Tibial artery (tissue), 4 donors: ENCODE results near the gene MAT2A.
A peak's percentile ranks its signal among the peaks of the same experiment; 100 is the strongest.

ENCODE experiments used
- DNase-seq, 2 donors: peaks; one replicate each; pipeline ENCODE4 v3.0.0-alpha.2; 2019
- H3K27ac ChIP-seq, 2 donors: fragments of 200-600 bp; sonication (generic) in 1 of 2; 1 replicate in 1 of 2; 2 replicates in 1 of 2; pipeline ENCODE4 v1.5.1; 2018 to 2019; ENCODE audit warnings: mild to moderate bottlenecking in 1 of 2
- H3K27me3 ChIP-seq, 2 donors: fragments of 200-600 bp; sonication (generic) in 1 of 2; one replicate each; pipeline versions ENCODE4 v1.5.1 to v1.6.0; 2016 to 2019
- H3K36me3 ChIP-seq, 3 donors: fragments of 200-600 bp; sonication (generic) in 2 of 3; one replicate each; pipeline ENCODE4 v1.5.1; 2016 to 2019; ENCODE audit warnings: mild to moderate bottlenecking in 2 of 3
- H3K4me1 ChIP-seq, 4 donors: fragments of 200-600 bp; sonication (generic) in 2 of 4; 1 replicate in 3 of 4; 2 replicates in 1 of 4; pipeline ENCODE4 v1.5.1; 2016 to 2019
- H3K4me3 ChIP-seq, 2 donors: fragments of 200-600 bp; sonication (generic) in 1 of 2; 1 replicate in 1 of 2; 2 replicates in 1 of 2; pipeline ENCODE4 v1.5.1; 2018 to 2019; ENCODE audit warnings: mild to moderate bottlenecking in 2 of 2
- H3K9me3 ChIP-seq, 3 donors: fragments of 200-600 bp; sonication (generic) in 1 of 3; one replicate each; pipeline ENCODE4 v1.5.1; 2016 to 2019
- CTCF ChIP-seq, 2 experiments: fragments of 200-600 bp in 1 of 2; fragments of 450-650 bp in 1 of 2; IDR thresholded peaks; one replicate each; pipeline ENCODE4 v1.5.1; 2017 to 2019; ENCODE audit warnings: antibody characterized with exemption in 2 of 2, mild to moderate bottlenecking in 1 of 2, moderate library complexity in 1 of 2
- intact Hi-C: fragments of 100-400 bp; cut with DNase I; formaldehyde crosslinking; loops from one replicate; pipeline ENCODE4 v1.15.0; 2023; ENCODE audit warnings: low total_unique reads

Gene MAT2A

GRCh38 chr2:85536479-85536878 lies 2.5 kb upstream of the MAT2A start:
- Histone ChIP-seq H3K9me3 (no peaks in the 10 kb centered on the region), H3K4me1 (peaks cover 0 to 33% (median 21%) of the 10 kb centered on the region in 4 donors), H3K27ac (peak overlapping the region; percentile 96 to 100), H3K36me3 (peaks cover 4 to 7% (median 6%) of the 10 kb centered on the region in 3 donors), H3K4me3 (no peak overlapping the region), H3K27me3 (no peaks in the 10 kb centered on the region)
- intact Hi-C loops, result loop anchor here (5.0 kb wide), 1 partner anchor 99 kb away; no protein-coding TSS in a partner anchor
- no peak for TF ChIP-seq CTCF (IDR thresholded peaks at IDR 0.05)
- no peak for DNase-seq

- Histone ChIP-seq H3K36me3 (peaks cover 18 to 21% (median 20%) of the 10 kb centered on the region in 3 donors), H3K27me3 (no peaks in the 10 kb centered on the region), H3K9me3 (no peaks in the 10 kb centered on the region), H3K27ac (peak overlapping the region; percentile 96 to 100), H3K4me1 (peaks cover 0 to 47% (median 35%) of the 10 kb centered on the region in 4 donors), H3K4me3 (peak overlapping the region; percentile 69 to 94)
- DNase-seq, result peak; percentile 74 to 83
- no peak for TF ChIP-seq CTCF (IDR thresholded peaks at IDR 0.05)
- intact Hi-C loops, result loop anchor here (5.0 kb wide), 1 partner anchor 101 kb away; no protein-coding TSS in a partner anchor
Measured at GRCh38 chr2:85537600-85538506, 1.1 kb upstream of the MAT2A start.

- Histone ChIP-seq H3K4me1 (peaks cover 0 to 61% (median 41%) of the 10 kb centered on the region in 4 donors), H3K9me3 (no peaks in the 10 kb centered on the region), H3K27me3 (no peaks in the 10 kb centered on the region), H3K4me3 (peak overlapping the region; percentile 69 to 94), H3K36me3 (peaks cover 35 to 38% (median 37%) of the 10 kb centered on the region in 3 donors), H3K27ac (peak overlapping the region; percentile 96 to 100)
- peak; percentile 75 to 88 for DNase-seq
- no peak for TF ChIP-seq CTCF (IDR thresholded peaks at IDR 0.05)
- intact Hi-C loops, result loop anchor here (5.0 kb wide), 1 partner anchor 102 kb away; no protein-coding TSS in a partner anchor
Measured at GRCh38 chr2:85539361-85540132, 579 bp downstream of the MAT2A start.

GRCh38 chr2:85540133-85540648 lies 1.2 kb downstream of the MAT2A start:
- peaks cover 0 to 65% (median 40%) of the 10 kb centered on the region in 4 donors for H3K4me1 ChIP-seq
- no peak for DNase-seq
- H3K4me3 ChIP-seq, result peak overlapping the region; percentile 69 to 94
- no peak for TF ChIP-seq CTCF (IDR thresholded peaks at IDR 0.05)
- H3K9me3 ChIP-seq, result no peaks in the 10 kb centered on the region
- H3K27me3 ChIP-seq, result no peaks in the 10 kb centered on the region
- peak overlapping the region; percentile 96 to 100 for H3K27ac ChIP-seq
- intact Hi-C loops, result no loop called here
- H3K36me3 ChIP-seq, result peaks cover 41 to 43% (median 43%) of the 10 kb centered on the region in 3 donors

GRCh38 chr2:85541262-85541661 lies 2.3 kb downstream of the MAT2A start:
- no peak for TF ChIP-seq CTCF (IDR thresholded peaks at IDR 0.05)
- H3K27me3 ChIP-seq, result no peaks in the 10 kb centered on the region
- peak overlapping the region; percentile 69 to 94 for H3K4me3 ChIP-seq
- no peak for DNase-seq
- H3K36me3 ChIP-seq, result peaks cover 52 to 54% (median 53%) of the 10 kb centered on the region in 3 donors
- H3K4me1 ChIP-seq, result peaks cover 0 to 57% (median 37%) of the 10 kb centered on the region in 4 donors
- intact Hi-C loops, result no loop called here
- no peaks in the 10 kb centered on the region for H3K9me3 ChIP-seq
- H3K27ac ChIP-seq, result peak overlapping the region; percentile 96 to 100
